PFSK-1 (cell line): Measurements from ENCODE around the gene GNPAT.

ENCODE experiments used
- FOXP2 ChIP-seq: optimal IDR thresholded peaks from 2 replicates; pipeline ENCODE3; 2011; ENCODE audit warnings: borderline replicate concordance, control low read depth, inconsistent platforms; ENCODE audit not compliant: insufficient read depth; ENCODE audit errors: extremely low read length, extremely low read depth
- POLR2AphosphoS5 ChIP-seq: IDR thresholded peaks from 2 replicates; pipeline ENCODE4 v1.6.1; 2012; ENCODE audit warnings: low read depth, mild to moderate bottlenecking, control low read depth, low read length, moderate library complexity
- SIN3A ChIP-seq: IDR thresholded peaks from 2 replicates; pipeline ENCODE4 v1.6.1; 2012; ENCODE audit warnings: mild to moderate bottlenecking, low read length, moderate library complexity, borderline replicate concordance; ENCODE audit not compliant: insufficient read depth
- TAF1 ChIP-seq: IDR thresholded peaks from 2 replicates; pipeline ENCODE4 v1.6.1; 2012; ENCODE audit warnings: low read length, control low read depth, borderline replicate concordance; ENCODE audit not compliant: insufficient read depth
- TF ChIP-seq, protein P1 (sequence below), 2 experiments: IDR thresholded peaks; 2 replicates each; pipeline versions ENCODE4 v1.6.1 to v1.8.0; 2011 to 2012; ENCODE audit warnings: low read depth in 2 of 2, low read length in 2 of 2, control low read depth in 1 of 2, inconsistent platforms in 1 of 2, mild to moderate bottlenecking in 1 of 2, moderate library complexity in 1 of 2; ENCODE audit not compliant: insufficient read depth in 1 of 2

GNPAT gene

DNA sequence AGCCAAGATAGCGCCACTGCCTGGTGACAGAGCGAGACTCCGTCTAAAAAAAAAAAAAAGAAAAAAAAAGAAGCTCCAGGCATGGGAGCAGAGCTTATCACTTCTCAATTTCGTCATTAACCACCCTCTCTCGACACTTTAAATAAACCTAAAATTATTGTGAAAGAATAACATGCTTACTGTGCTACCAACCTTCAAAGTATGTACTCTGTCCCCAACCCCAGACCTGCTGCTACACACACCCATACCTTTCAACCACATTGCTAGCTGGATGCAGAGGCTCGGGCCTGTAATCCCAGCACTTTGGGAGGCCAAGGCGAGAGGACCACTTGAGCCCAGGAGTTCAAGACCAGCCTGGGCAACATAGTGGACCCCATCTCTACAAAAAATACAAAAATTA is 38.7 kb downstream of the GNPAT start:
- TF ChIP-seq POLR2AphosphoS5 (no peak), FOXP2 (no peak), SIN3A (no peak), TAF1 (no peak)
- TF ChIP-seq, protein P1, sequence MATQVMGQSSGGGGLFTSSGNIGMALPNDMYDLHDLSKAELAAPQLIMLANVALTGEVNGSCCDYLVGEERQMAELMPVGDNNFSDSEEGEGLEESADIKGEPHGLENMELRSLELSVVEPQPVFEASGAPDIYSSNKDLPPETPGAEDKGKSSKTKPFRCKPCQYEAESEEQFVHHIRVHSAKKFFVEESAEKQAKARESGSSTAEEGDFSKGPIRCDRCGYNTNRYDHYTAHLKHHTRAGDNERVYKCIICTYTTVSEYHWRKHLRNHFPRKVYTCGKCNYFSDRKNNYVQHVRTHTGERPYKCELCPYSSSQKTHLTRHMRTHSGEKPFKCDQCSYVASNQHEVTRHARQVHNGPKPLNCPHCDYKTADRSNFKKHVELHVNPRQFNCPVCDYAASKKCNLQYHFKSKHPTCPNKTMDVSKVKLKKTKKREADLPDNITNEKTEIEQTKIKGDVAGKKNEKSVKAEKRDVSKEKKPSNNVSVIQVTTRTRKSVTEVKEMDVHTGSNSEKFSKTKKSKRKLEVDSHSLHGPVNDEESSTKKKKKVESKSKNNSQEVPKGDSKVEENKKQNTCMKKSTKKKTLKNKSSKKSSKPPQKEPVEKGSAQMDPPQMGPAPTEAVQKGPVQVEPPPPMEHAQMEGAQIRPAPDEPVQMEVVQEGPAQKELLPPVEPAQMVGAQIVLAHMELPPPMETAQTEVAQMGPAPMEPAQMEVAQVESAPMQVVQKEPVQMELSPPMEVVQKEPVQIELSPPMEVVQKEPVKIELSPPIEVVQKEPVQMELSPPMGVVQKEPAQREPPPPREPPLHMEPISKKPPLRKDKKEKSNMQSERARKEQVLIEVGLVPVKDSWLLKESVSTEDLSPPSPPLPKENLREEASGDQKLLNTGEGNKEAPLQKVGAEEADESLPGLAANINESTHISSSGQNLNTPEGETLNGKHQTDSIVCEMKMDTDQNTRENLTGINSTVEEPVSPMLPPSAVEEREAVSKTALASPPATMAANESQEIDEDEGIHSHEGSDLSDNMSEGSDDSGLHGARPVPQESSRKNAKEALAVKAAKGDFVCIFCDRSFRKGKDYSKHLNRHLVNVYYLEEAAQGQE (IDR thresholded peaks at IDR 0.05; ENCODE audit: insufficient read depth in 1 of 2, low read depth in 2 of 2, low read length in 2 of 2), result no peak

DNA sequence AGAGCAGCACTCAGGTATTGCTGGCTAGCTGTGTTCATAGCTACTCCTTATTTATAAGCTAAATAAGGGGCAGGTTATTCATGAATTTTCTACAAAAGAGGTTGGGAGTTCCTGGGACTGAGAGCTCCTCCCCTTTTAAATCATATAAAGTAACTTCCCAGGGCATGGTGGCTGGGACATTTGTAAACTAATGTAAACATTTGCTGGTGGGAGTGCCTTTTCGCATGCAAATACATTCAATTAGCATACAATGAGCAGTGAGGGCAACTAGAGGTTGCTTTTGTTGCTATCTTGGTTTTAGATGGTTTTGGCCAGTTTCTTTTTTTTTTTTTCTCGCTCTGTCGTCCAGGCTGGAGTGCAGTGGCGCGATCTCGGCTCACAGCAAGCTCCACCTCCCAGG is 43.4 kb downstream of the GNPAT start:
- TF ChIP-seq POLR2AphosphoS5 (no peak), TAF1 (no peak), SIN3A (no peak), FOXP2 (no peak)
- TF ChIP-seq, protein P1 (IDR thresholded peaks at IDR 0.05; ENCODE audit: insufficient read depth in 1 of 2, low read depth in 2 of 2, low read length in 2 of 2), result no peak

DNA sequence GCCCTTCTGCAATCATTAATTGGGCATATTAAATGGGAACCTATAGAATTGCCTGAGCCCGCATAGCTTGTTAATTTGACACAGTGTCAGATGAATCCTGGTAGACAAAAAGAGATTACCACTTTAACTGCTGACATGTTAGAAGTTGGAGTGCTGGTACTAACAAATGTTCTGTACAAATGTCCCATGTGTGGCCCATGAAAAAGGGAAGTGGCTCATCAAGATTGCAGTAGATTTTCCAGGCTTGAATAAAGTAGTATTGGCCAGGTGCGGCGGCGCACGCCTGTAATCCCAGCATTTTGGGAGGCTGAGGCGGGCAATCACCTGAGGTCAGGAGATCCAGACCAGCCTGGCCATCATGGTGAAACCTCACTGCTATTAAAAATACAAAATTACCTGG is 45.6 kb downstream of the GNPAT start:
- TF ChIP-seq FOXP2, result no peak
- TF ChIP-seq POLR2AphosphoS5, result no peak
- no peak for TF ChIP-seq SIN3A
- TF ChIP-seq TAF1, result no peak
- TF ChIP-seq, protein P1 (IDR thresholded peaks at IDR 0.05; ENCODE audit: insufficient read depth in 1 of 2, low read depth in 2 of 2, low read length in 2 of 2), result no peak

DNA sequence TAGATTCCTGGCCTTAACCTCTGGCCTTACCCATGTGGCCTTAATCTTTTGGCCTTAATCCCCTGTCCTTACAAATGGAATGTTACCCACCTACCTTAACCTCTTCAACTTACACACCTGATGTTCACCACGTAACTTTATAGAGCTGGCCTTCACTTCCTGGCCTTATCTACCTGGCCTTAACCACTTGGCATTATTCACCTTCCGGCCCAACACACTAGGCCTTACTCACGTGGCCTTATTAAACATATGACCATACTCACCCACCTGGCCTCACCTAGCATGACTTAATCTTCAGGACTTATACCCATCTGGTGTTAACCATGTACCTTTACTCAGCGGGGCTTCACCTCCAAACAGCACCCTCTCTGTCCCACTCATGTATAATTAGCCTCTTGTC is 54.9 kb downstream of the GNPAT start:
- TF ChIP-seq FOXP2 (no peak), TAF1 (no peak), POLR2AphosphoS5 (no peak), SIN3A (no peak)
- TF ChIP-seq, protein P1 (IDR thresholded peaks at IDR 0.05; ENCODE audit: insufficient read depth in 1 of 2, low read depth in 2 of 2, low read length in 2 of 2), result no peak

DNA sequence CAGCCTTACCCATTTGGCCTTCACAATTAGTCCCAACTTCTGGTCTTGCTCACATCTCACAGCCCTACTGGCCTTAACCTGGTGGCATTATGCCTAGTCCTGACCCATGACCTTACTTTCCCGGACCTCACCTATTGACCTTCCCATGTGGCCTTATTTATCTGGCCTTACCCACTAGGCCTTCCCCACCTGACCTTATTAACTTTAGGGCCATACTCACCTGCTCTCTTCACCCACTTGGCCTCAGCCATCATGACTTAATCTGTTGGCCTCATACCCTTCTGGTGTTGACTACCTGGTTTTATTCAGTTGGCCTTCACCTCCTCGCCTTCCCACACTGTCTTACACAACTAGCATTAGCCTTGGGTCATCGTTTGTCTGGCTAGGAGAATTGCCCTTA is 61.0 kb downstream of the GNPAT start:
- TF ChIP-seq FOXP2 (no peak), TAF1 (no peak), SIN3A (no peak), POLR2AphosphoS5 (no peak)
- TF ChIP-seq, protein P1 (IDR thresholded peaks at IDR 0.05; ENCODE audit: insufficient read depth in 1 of 2, low read depth in 2 of 2, low read length in 2 of 2), result no peak
